GM15510 (cell line): Measurements from ENCODE around the gene PNPLA7.

Source experiments
- POLR2A ChIP-seq: IDR thresholded peaks from 3 replicates; pipeline ENCODE4 v1.6.1; 2011; ENCODE audit warnings: borderline replicate concordance; ENCODE audit not compliant: insufficient read length; ENCODE audit errors: extremely low read depth

PNPLA7 gene

GRCh38 chr9:137550231-137550621 lies at the start of gene PNPLA7:
Gene PNPLA7, minus strand, starts transcription at chr9:137550402. Its CDS starts 205 bp downstream, at chr9:137550197.
- no peak for TF ChIP-seq POLR2A

GRCh38 chr9:137598943-137599342 lies 48.7 kb upstream of the PNPLA7 start:
- no peak for TF ChIP-seq POLR2A

DNA sequence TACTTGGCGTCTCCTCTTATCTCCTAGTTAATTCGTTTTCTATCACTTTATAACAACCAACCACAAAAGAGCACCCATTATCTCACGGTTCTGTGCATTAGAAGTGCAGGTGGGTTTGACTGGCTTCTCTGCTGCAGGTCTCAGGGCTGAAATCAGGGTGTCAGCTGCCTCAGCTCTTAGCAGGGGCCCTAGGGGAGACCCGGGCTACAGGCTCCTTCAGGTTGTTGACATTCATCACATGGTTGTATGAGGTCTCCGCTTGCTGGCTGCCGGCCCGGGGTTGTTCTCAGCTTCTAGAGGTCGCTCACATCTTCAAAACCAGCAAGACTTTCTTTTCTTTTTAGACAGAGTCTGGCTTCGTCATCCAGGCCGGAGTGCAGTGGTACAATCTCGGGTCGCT lies 43.0 kb upstream of the PNPLA7 start:
- TF ChIP-seq POLR2A: no peak

DNA sequence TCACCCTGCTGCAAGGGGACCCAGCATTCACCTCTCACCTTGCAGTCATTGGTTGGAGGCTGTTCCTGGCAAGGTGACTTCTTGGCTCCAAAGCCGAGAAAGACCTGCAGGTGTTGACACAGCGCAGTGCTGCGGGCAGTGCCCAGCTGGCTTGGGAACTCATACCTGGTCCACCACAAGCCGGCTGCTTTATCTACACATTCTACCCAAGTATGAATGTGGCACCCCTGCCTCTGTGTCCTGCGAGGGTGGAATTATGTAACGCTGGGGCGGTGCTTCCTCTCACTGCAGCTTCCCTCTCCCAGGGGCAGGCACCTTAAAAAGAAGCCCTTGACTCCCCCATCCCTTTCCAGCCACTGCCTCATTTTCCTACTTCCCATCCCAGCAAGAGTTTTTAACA lies 42.6 kb upstream of the PNPLA7 start:
- TF ChIP-seq POLR2A: no peak

GRCh38 chr9:137590469-137591383 lies 40.5 kb upstream of the PNPLA7 start, which contains the start of gene ZMYND19:
Gene ZMYND19, minus strand, starts transcription at chr9:137590512. Its CDS starts 249 bp downstream, at chr9:137590263.
- TF ChIP-seq POLR2A: peak; percentile 54

- TF ChIP-seq POLR2A: no peak
Observed at GRCh38 chr9:137590123-137590468, 39.9 kb upstream of the PNPLA7 start.

DNA sequence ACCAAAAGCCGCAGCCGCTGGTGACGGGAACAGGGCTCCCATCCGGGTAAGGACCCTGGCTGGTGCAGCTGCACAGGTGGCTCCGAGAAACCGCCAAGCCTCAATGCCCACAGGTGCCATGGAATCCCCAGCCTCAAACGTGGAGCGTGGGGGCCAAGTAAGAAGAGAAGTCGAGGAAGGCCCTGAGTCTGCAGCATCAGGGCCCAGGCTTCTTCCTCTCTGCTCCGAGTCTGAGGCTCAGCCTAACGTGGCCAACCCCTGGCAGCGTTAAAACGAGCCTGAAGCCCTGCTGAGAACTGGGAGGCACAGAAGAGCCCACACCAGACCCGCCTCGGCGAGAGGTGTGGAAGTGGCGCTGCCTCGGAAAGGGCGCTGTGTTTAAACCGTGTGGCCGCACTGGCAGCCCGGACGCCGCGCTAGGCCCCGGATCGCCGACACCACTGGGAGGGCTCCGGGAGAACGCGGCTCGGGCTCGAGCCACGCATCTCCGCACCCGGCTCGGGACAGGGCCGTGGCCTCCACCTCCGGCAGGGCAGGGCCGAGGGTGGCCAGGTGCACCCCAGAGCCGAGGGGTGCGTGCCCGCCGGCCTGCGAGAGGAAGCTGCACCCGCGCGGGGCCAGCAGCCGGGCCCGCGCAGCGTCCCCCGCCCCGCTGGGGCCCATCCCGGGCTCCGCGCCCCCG lies 39.4 kb upstream of the PNPLA7 start:
- no peak for TF ChIP-seq POLR2A

DNA sequence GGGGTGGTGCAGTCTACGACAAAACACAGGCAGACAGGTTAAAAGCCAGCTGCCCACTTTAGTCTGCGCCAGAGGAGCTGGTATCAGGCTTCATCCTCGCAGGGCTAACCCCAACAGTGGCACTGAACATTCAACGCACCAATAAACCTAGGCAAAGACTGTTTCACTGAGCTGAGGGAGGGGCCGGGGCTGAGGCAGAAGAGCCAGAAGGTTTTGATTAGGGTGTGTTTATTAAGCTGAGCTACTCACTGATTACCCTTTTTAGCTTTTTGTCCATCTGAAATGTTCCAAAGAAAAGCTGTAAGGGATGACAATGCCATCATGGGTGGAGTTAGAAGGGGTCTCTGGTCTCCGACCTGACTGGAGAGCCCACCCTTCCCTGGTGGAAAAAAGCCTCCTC lies 38.7 kb upstream of the PNPLA7 start:
- TF ChIP-seq POLR2A: no peak

DNA sequence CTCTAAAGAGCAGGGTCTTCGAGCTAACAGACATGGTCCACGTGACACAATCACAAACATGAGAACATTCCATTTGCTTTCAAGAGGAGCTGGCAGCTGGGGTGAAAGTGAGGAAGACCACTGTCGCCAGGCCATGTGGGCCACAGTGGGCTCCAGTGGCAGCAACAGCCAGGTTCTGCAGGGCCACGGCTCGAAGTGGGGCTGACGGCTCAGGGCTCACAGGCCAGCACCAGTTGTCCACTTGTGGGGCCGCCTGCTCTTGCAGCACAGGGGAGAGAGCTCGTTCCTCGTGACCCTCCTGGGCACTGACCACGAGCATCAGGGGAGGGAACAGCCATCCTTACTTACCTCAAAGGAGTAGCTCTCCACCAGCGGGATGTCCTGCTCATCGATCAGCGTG lies 38.1 kb upstream of the PNPLA7 start:
- TF ChIP-seq POLR2A: no peak

DNA sequence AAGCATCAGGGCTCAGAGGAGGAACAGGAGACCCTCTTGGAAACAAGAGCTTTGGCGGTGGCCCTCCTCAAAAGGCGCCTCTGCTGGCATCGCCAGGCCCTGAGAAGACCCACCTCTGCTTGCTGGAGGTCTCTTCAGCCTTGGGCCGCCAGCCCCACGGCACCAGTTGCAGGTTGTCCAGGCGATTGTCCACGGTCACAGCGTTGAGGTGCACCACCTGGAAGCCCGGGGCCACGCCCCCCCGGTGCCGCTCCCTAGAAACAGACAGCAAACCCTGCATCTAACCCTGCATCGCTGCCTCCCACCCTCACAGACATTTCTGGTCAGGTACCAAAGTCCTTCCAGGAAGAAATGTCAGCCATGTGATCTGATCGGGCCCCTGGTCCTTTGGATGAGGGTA lies 36.7 kb upstream of the PNPLA7 start:
- TF ChIP-seq POLR2A: no peak

- TF ChIP-seq POLR2A: no peak
Observed at GRCh38 chr9:137583957-137584356, 33.8 kb upstream of the PNPLA7 start.

GRCh38 chr9:137583347-137583746 lies 33.1 kb upstream of the PNPLA7 start:
- TF ChIP-seq POLR2A: no peak

DNA sequence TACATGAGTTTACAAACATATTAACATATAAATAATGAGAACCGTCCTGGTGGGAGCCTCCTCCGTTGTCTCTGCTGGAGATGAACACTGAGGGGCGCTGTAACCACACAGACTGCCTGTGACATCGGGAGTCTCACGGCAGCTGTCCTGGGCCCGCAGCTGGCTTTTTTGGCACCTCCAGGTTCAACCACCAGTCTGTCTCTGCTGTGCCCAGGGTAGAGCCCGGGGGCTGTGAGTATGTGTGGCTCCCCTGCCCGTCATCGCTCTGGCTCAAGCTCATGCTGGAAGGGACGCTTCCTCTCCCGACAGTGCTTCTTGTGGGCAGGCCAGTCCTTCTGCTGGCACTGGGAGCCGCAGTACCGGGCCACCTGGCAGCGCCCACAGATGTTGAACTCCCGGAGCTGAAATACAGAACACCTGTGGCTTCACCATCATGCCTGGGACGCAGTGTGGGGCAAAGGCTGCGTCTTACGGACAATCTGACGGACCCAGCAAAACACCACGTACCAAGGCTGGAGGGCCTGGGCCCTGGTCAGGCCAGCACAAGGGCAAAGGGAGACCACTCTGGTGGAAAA lies 32.2 kb upstream of the PNPLA7 start:
- no peak for TF ChIP-seq POLR2A

GRCh38 chr9:137581361-137582285 lies 31.4 kb upstream of the PNPLA7 start:
- TF ChIP-seq POLR2A: no peak

DNA sequence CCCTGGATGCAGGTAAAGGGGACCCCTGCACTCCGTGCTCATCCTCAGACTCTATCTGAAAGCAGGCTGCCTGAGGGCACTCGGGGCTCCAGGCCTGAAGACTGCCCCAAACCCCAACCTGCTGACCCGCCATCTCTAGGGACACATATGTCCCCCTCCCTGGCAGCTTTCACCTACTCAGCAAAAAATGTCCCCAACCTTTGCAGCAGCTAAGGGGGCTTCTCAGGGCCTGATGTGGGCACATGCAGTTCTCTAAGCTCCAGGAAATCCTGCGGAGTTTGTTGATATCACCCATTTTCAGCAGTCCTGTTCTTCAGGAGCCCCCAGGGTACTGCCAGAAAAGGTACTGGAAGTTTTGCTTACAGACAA lies 30.7 kb upstream of the PNPLA7 start:
- TF ChIP-seq POLR2A: no peak

GRCh38 chr9:137580209-137580953 lies 30.2 kb upstream of the PNPLA7 start:
- TF ChIP-seq POLR2A: no peak
